B cell (primary cell): ENCODE data around the gene OXCT1.

Experiments
- CTCF ChIP-seq: fragments of 200-600 bp; IDR thresholded peaks from one replicate; pipeline ENCODE4 v1.8.0; 2022; ENCODE audit warnings: antibody characterized with exemption, mild to moderate bottlenecking
- EZH2 ChIP-seq: IDR thresholded peaks from 2 replicates; pipeline ENCODE4 v1.6.1; 2012; ENCODE audit warnings: borderline replicate concordance, low read depth, mild to moderate bottlenecking, moderate library complexity, low read length; ENCODE audit not compliant: insufficient read depth, poor library complexity, severe bottlenecking

GRCh38 chr5:41795125-41795524 is 75.1 kb downstream of the OXCT1 start:
- TF ChIP-seq CTCF = no peak
- TF ChIP-seq EZH2 = no peak
